ELF-1 (cell line): ENCODE measurements around the gene TBC1D1.

Source experiments
- DNase-seq: peaks from one replicate; pipeline ENCODE4 v3.0.0-alpha.2; 2016; ENCODE audit warnings: low read depth, low spot score

TBC1D1 gene

GRCh38 chr4:37885496-37885895 lies 5.4 kb upstream of the TBC1D1 start:
- DNase-seq, result no peak

- DNase-seq, result peak; percentile 18
Observed at GRCh38 chr4:37889849-37890800, 759 bp upstream of the TBC1D1 start.

GRCh38 chr4:37891260-37892159 lies 626 bp downstream of the TBC1D1 start:
- no peak for DNase-seq

GRCh38 chr4:37892641-37893040 lies 1.8 kb downstream of the TBC1D1 start:
- no peak for DNase-seq

- no peak for DNase-seq
Observed at GRCh38 chr4:37893164-37893563, 2.3 kb downstream of the TBC1D1 start.

GRCh38 chr4:37895271-37895670 lies 4.4 kb downstream of the TBC1D1 start:
- DNase-seq, result no peak

GRCh38 chr4:37896206-37896860 lies 5.4 kb downstream of the TBC1D1 start:
- DNase-seq, result no peak

GRCh38 chr4:37902212-37902611 lies 11.3 kb downstream of the TBC1D1 start:
- DNase-seq, result no peak

GRCh38 chr4:37902738-37903693 lies 12.1 kb downstream of the TBC1D1 start:
- DNase-seq, result no peak

GRCh38 chr4:37903901-37904300 lies 13.0 kb downstream of the TBC1D1 start:
- DNase-seq, result no peak

GRCh38 chr4:37904824-37905223 lies 13.9 kb downstream of the TBC1D1 start:
- no peak for DNase-seq

- no peak for DNase-seq
Observed at GRCh38 chr4:37905533-37906169, 14.8 kb downstream of the TBC1D1 start.

GRCh38 chr4:37908488-37909331 lies 17.8 kb downstream of the TBC1D1 start:
- no peak for DNase-seq

- no peak for DNase-seq
Observed at GRCh38 chr4:37909332-37910090, 18.6 kb downstream of the TBC1D1 start.

- DNase-seq, result no peak
Observed at GRCh38 chr4:37910091-37910486, 19.2 kb downstream of the TBC1D1 start.

GRCh38 chr4:37914539-37914938 lies 23.7 kb downstream of the TBC1D1 start:
- DNase-seq, result no peak

GRCh38 chr4:37917388-37917787 lies 26.5 kb downstream of the TBC1D1 start:
- DNase-seq, result no peak

GRCh38 chr4:37918653-37919052 lies 27.8 kb downstream of the TBC1D1 start:
- DNase-seq, result no peak

- DNase-seq, result no peak
Observed at GRCh38 chr4:37922328-37922727, 31.4 kb downstream of the TBC1D1 start.
